ENCODE measurements around the gene TNNT3. TPM values are rescaled to one million over a fixed set of nuclear protein-coding genes. Genes with fewer than 3 reads are reported as not detected.

The TNNT3 gene
- total RNA-seq, 2 experiments from 2014 or later = 4.7 to 6.2 TPM

GRCh38 chr11:1882265-1883238 is 37.0 kb upstream of the TNNT3 start:
- intact Hi-C loops (cut with micrococcal nuclease; ENCODE audit: unreplicated experiment) = loop anchor here (1.0 to 5.0 kb wide), 3 partner anchors 28 to 45 kb away; partner anchors contain the start of gene TNNT3
- no peak overlapping the region for H3K4me3 ChIP-seq (ENCODE audit: low read depth, low read length, poor library complexity, severe bottlenecking)
- H3K79me2 ChIP-seq (ENCODE audit: insufficient read depth, low read depth, low read length) = no peaks in the 10 kb centered on the region
- H3K9me3 ChIP-seq (ENCODE audit: low read length) = no peaks in the 10 kb centered on the region
- H4K20me1 ChIP-seq (ENCODE audit: insufficient read depth, low read length) = no peaks in the 10 kb centered on the region
- DNase-seq (ENCODE audit: low spot score) = peak; percentile 80
- peak overlapping the region; percentile 48 for H3K27ac ChIP-seq (ENCODE audit: low read depth, low read length, poor library complexity, severe bottlenecking)
- H3K4me2 ChIP-seq (ENCODE audit: low read length) = peak overlapping the region; percentile 42
- TF ChIP-seq EZH2phosphoT487 (IDR thresholded peaks at IDR 0.05; ENCODE audit: borderline replicate concordance, low read depth, low read length) (no peak), CTCF (conservative IDR thresholded peaks at IDR 0.05; ENCODE audit: low read length) (peak; percentile 91)
- no peaks in the 10 kb centered on the region for H3K9me2 ChIP-seq (ENCODE audit: insufficient read depth, low read length)
- H3K36me3 ChIP-seq (ENCODE audit: insufficient read depth, low read length) = peaks cover 37% of the 10 kb centered on the region
- BruUV-seq (replicated peaks) = no TSS peak
- CTCF ChIA-PET (ENCODE audit: unreplicated experiment) = interaction anchor here (0.5 to 1.9 kb wide), 5 partner anchors 16 to 76 kb away, joined by 3 to 5 read pairs (median 3); no protein-coding TSS in a partner anchor
- POLR2A ChIA-PET = interaction anchor here (0.9 kb wide), 1 partner anchor 34 kb away, joined by 3 read pairs; no protein-coding TSS in a partner anchor
- peaks cover 21% of the 10 kb centered on the region for H3K4me1 ChIP-seq (ENCODE audit: insufficient read depth, low read length, poor library complexity, severe bottlenecking)
- no peak overlapping the region for H2AFZ ChIP-seq (ENCODE audit: low read length)

- Histone ChIP-seq H3K79me2 (ENCODE audit: insufficient read depth, low read depth, low read length) (no peaks in the 10 kb centered on the region), H4K20me1 (ENCODE audit: insufficient read depth, low read length) (no peaks in the 10 kb centered on the region), H3K27ac (ENCODE audit: low read depth, low read length, poor library complexity, severe bottlenecking) (no peak overlapping the region), H3K4me3 (ENCODE audit: low read depth, low read length, poor library complexity, severe bottlenecking) (no peak overlapping the region), H3K36me3 (ENCODE audit: insufficient read depth, low read length) (peaks cover 46% of the 10 kb centered on the region), H3K4me2 (ENCODE audit: low read length) (no peak overlapping the region), H3K4me1 (ENCODE audit: insufficient read depth, low read length, poor library complexity, severe bottlenecking) (peaks cover 21% of the 10 kb centered on the region), H3K9me3 (ENCODE audit: low read length) (no peaks in the 10 kb centered on the region), H3K9me2 (ENCODE audit: insufficient read depth, low read length) (no peaks in the 10 kb centered on the region), H2AFZ (ENCODE audit: low read length) (no peak overlapping the region)
- ChIA-PET POLR2A (no interaction called here), CTCF (ENCODE audit: unreplicated experiment) (interaction anchor here (1.9 kb wide), 1 partner anchor 33 kb away, joined by 5 read pairs; no protein-coding TSS in a partner anchor)
- TF ChIP-seq CTCF (conservative IDR thresholded peaks at IDR 0.05; ENCODE audit: low read length) = no peak
- no peak for TF ChIP-seq EZH2phosphoT487 (IDR thresholded peaks at IDR 0.05; ENCODE audit: borderline replicate concordance, low read depth, low read length)
- intact Hi-C loops (cut with micrococcal nuclease; ENCODE audit: unreplicated experiment) = loop anchor here (2.0 to 5.0 kb wide), 2 partner anchors 29 to 34 kb away; partner anchors contain the start of gene TNNT3
- no TSS peak for BruUV-seq (replicated peaks)
- DNase-seq (ENCODE audit: low spot score) = no peak
Measured at GRCh38 chr11:1883346-1884302, 35.9 kb upstream of the TNNT3 start.
